Stimulated activated CD4-positive, alpha-beta T cell treated with anti-CD3 and anti-CD28 coated beads, Interleukin-15, amount 100 ng/mL, for 24 hours (primary cell): Measurements from ENCODE around the gene ZDHHC22.

Experiments used
- DNase-seq: peaks from one replicate; pipeline ENCODE4 v3.0.0-alpha.2; 2020

ZDHHC22 gene

DNA sequence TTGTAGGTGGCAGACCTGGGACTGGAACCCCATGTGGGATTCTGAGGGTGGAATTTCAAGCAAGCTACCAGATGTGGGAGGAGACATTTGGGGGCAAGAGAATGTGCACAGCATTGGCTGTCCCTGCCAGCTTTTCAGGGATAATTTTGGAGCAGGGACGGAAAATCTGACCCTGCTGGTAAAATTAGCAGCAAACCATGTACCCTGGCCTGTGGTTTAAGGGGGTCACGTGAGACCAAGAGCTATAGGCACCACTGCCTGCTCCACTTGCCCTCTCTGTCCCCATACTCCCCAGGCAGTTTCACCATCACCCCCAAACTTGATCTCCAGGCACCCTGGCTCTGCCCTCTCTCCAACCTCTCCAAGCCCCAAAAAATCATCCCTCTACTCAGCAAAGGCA lies 13.5 kb upstream of the ZDHHC22 start:
- DNase-seq, result no peak

DNA sequence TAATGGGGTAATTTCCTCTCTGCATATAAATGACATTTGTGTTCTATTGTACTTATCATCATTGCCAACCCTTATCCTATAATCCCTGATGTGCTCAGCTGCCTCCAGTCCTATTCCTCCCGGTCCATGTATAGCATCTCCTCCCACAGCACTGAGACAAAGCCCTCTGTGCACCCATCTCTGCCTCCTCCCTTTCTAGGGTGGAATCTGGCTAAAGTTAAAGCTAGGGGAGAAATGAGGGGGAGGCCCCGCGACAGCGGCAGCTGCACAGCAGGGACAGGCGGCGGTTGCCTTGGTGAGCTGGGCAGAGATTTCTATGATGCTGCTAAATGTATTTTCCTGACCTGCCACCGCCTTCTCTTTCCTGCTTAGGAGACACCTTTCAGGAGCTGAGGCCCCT lies 12.8 kb upstream of the ZDHHC22 start:
- no peak for DNase-seq

DNA sequence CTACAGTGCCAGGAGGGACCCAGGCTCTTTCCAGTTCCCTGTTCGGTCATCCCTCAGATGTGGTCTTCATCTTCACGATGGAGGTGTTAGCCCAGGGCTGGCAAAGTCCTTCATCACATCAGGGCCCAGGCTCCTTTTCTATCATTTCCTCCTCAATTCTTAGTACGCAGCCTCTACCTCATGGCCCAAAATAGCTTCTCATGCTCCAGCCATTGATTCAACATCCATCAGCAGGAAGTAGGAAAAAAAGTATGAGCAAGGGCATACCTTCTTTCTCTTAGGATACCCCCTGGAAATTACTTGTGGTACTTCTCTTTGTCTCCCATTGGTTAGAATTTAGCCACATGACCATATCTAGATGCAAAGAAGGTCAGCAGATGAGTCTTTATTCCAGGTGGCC lies 12.2 kb upstream of the ZDHHC22 start:
- no peak for DNase-seq

DNA sequence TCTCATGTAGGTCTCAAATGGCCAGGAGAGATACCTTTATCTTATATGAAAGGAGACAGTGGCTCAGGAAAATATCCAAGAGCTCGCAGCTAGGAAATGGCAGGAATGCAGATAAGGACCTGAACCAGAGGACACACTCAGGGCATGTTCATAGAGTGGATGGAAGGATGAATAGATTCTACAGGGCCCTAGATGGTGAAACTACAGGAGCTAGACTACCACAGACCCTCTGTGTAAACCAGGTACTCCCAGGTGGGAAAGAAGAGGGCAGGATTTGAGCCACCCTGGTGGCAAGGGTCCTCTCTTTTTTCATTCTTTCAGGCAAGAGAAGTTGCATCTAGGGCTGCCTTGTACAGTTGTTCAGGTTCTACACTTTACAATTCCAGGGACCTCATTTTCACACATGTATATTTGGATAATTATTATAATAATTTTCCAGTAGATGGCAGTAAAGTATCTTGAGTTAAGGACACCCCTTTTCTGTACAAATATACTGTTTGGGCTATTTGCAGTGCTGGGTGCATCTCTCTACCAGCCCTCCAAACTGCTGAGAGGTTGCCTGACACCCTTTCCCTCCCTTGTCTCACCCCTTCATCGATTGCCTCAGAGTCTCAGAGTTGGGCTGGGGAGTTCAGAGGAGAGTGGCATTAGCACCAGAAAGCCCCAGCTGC lies 10.5 kb upstream of the ZDHHC22 start:
- no peak for DNase-seq

DNA sequence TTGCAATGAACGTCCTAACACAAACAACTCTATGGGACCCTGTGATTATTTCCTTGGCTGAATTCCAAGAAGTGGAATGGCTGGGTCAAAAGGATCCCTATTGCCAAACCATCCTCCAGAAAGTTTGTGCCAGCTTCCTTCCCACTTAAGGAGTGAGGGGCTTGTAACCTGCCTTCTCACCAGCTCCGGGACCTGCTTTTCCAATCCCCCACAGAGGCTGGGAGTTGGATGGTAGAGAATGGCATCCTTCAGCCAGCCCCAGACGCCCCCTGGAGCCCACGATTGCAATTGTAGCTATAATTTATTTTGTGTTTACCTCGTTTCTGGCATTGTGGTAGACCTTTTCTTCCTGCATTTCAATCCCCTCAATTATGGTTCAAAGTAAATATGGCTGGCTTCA lies 9.7 kb upstream of the ZDHHC22 start:
- DNase-seq, result peak; percentile 30

DNA sequence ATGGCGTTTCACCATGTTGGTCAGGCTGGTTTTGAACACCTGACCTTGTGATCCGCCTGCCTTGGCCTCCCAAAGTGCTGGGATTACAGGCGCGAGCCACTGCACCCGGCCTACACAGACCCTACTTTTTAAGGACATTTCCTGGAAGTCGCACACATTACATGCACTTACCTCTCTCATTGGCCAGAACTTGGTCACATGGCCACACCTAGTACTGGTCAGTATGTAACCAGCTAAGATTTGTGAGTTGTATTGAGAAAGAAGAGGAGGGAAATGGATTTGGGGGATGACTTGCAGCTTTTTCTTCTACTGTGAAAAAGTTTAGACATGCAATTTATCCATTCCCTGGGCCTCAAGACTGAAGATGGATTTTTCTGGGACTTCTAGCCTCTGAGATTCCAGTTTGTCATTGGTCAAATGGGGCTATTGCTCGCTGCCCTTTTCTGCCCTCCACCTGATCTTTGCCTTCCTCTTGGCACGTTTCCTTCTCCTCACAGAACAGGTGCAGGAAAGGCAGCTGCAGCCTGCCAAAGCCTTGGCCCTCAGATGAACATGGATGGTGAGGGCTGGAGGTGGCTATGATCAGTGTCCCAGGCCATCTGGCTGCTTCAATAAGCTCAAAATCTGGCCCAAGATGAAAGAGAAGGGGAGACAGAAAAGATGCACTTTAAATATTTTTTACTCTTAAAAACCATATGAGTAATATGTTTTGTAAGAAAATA lies 7.1 kb upstream of the ZDHHC22 start:
- no peak for DNase-seq

DNA sequence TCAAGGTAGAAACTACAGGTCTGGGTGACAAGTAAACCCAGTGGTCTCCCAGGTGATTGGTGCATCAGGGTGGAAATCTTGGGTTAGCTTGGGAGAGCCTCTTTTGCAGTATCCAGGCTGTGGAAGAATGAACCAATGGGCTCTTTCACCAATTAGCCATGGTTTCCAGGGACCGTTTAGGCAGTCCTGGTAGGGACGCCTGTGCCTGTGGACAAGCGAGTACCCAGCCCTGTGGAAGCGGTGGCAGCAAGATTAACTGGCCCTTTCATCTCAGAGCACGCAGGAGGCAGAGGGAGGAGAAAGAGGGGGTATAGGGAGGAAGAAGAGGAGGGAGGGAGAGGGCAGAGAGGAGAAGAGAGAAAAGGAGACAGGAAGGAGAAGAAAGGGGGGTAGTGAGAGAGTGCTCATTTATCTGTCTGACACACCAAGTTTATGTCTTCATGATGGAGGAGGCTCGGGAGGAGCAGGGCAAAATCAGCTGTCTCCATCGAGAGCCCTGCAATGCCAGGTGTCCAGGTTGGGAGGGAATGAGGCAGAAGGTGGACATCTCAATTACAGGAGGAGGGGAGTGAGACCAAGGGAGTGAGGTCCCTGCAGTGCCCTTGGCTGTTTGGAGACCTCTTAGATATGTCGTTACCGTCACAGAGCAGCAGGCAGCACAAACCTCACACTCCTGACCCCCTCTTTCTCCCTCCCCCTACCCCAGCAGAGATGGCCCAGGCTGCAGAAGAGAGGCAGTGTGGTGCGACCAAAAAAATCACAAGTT lies 4.6 kb upstream of the ZDHHC22 start:
- no peak for DNase-seq

DNA sequence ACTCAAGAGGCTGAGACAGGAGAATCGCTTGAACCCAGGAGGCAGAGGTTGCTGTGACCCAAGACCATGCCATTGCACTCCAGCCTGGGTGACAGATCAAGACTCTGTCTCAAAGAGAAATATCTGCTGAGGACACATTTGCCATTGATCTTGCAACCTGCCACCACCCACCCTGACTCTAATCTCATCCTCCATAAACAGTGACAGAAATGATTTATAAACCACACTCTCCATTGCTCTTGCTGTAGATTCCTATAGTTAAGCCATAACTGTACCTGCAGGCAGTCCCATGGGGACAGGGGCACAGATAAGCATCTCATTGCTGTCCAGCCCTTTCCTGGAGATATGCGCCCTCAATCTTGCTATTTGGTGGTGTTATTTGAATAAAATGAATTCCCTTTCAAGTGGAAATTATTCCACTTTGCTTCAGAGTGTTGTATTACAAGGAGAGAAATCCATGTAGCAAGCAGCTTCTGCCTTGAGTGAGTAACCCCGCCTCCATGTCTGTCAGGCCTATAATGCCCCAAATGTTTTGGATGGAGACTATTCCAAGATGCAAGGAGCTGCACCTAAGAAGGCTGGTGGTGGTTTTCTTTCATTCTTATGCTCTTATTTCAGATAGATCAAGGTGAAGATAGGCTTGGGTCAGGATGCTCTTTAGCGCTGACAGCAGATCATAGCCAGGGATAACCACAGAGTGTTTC lies 3.0 kb upstream of the ZDHHC22 start:
- no peak for DNase-seq

DNA sequence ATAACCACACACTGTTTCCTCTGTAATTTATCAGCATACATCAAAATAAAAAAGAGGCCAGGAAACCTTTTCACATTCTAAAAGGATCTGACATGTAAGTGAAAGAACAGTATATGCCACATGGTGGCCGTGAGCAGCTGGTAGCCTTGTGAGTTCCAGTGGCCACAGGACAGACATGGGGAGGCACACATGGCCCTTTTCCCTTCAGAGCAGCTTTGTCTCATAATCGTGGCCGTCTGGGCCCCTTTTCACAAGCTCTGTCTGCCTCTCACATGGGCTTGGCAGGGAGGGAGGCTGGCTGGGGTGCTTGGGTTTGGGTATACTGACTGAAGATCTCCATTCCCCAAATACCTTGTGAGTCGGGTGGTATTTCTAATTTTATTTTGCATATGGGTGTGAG lies 1.5 kb upstream of the ZDHHC22 start:
- DNase-seq, result no peak

DNA sequence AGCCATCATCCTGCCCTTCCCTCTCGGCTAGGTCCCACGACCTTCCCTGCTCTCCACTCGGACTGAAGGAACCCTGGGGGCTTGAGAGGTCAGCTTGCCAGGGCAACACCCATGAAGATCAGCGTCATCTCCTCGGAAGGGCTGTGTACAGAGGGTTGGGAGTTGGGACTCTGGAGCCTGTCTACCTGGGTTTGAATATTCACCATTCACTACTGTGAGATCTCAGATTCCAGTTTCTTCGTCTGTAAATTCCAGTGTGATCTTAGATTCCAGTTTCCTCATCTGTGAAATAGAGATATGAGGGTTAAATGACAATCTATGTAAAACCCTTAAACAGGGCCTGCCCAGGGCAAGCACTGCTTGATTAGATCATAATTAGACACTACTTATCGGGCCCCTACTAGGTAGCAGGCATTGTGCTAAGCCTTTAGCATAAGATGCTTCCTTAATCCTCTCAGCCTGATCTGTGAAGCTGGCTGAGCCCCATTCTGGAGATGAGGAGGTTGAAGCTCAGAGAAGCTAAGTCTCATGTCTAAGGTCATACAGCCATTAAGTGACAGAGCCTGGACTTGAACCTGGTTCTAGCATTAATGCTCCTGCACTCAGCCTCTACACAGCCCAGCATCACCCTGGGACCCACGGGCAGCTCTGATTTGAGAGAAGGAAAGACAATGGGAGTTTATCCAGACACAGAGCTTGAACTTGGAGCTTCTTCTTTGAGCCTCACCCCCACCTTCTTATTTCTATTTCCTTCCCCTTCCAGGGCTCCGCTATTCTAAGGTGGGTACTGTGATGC lies 612 bp upstream of the ZDHHC22 start:
- DNase-seq, result no peak

DNA sequence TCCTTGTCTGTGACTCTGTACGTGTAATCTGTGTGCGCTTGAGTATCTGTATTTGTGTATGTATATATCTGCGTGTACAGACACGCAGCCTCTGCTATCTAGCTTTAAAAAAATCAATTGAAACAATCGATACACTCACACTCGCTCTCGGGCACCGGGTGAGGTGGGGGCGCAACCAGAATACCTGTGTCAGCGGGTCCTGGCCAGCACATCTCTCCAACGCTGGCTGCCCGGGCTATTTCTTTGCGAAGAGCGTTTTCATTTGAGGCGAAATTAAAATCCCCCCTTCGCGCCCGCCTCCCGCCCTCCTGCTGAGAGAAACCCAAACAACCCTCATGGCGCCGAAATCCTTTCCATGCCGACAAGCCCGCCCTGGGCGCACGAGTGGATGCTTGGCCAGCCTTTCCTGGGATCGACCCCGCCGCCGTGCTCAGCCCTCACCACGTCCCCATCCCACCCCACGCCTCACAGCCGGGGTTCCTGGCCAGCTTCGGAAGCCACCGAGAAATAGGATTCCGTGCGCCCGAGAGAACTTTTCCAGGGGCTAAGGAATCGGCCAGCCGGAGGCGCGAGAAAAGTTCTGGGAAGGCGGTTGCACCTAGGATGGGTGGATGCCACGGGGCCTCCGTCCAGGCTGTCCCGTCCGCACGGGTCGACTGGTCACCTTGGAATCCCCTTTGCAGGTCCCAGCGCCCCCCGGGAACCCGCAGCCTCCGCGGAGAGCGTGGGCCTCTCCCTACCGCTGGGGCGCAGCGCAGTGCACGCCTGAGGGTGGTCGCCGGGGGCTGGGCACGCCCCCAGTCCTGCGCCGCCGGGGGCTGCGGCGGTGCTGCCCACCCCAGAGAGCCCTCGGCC lies 1.0 kb downstream of the ZDHHC22 start:
- DNase-seq, result no peak

DNA sequence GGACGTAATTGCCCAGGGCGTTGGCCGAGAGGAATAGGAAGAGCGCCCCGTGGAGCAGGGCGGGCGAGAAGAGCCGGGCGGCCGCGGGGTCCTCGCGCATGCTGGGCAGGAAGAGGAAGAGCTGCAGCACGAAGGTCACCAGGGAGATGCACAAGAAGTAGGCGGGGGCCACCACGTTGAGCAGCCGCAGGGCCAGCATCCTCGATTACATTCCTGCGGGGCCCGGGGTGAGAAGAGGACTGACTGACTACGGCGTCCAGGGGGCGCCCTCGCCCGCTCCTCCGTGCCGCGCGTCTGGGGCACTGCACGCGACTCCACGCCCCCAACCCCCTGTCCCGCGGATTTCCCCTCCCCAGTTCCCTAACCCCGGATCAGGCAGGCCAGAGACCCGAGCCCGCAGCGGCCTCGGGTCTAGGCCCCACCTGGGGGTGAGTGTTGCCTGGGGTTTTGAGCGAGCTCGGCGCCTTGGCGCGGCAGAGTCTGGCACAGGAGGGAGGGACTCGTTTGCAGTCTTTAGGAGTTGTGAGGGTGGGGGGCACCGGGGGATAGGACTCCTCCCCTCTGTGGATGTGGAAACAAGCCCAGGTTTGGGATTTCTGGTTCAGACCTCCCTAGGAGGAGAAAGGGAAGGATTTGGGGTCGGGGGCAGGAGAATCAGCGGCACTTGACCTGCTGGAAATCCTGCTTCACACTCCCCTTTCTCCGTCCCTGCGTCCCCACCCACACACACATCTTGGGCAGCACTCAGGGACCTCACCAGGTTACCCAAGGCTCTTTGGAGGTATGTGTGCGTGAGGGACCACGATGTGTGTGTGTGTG lies 1.8 kb downstream of the ZDHHC22 start:
- peak; percentile 76 for DNase-seq

DNA sequence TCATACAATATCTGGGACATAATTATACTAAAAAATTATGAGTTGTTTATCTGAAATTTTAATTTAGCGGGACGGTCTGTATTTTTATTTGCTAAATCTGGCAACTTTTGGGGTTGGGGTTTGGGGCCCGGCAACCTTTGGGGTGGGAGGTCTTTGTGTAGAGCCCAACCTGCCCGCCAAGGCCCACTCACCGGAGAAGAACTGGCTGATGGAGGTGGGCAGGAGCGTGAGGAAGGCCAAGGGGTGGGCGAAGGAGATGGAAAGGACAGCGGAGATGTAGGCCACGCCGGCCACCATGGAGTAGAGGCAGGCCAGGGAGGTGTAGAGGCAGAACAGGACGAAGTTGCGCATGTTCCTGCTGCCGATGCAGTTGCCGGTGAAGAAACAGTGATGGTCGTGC lies 2.6 kb downstream of the ZDHHC22 start:
- DNase-seq, result no peak

DNA sequence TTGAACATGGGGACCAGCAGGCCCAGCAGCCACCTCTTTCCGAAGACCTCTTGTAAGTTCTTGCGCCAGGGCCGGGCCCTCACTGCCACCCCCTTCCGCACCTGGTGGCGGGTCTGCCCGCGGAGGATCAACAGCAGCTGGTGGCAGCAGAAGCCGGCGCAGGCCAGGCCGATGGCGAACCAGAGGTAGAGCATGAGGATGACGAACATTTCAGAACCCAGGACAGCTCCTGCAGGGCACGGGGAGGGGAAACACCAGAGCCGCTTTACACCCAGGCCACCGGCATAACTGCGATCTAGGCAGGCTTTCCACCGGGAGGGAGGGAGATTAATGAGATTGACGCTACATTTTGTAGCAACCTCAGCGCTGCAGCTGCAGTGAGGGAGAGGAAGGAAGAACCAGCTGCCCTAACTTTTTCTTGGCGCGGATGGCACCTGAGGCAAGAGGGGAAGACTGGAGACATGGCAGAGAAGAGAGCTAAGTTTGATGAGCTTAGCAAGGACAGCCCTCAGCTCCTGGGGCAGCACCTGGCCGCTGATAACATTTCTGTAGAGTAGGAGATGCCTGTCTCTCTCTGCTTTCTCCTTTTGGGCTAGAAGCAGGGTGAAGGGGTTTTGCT lies 7.8 kb downstream of the ZDHHC22 start:
- peak; percentile 68 for DNase-seq

DNA sequence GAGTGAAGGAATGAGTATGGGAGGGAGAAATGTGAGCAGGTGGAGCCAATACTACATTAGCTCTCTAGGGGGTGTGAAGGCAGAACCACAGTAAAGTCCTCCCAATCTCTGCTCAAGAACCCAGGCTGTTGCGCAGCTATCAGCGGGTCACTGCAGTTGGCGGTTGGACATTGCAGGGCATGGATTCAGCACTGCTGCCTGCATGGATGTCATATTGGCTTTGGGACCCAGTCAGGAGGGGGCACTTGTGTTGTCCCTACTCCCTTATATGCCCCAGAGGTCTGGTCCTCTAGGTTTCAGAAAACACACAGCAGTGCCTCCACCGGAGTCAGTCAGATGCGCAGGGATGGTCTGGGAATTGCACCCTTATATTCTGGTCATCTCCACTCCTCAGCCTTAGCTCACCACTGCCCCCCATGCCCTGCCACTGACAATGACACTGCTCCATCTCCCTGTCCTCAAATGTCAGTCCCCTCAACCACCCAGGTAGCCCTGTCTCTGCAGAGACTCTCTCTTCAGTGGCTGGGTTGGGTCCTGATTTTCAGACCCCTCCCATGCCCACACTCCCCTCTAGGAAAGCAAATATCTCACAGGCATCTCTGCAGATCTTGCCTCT lies 9.6 kb downstream of the ZDHHC22 start:
- no peak for DNase-seq

DNA sequence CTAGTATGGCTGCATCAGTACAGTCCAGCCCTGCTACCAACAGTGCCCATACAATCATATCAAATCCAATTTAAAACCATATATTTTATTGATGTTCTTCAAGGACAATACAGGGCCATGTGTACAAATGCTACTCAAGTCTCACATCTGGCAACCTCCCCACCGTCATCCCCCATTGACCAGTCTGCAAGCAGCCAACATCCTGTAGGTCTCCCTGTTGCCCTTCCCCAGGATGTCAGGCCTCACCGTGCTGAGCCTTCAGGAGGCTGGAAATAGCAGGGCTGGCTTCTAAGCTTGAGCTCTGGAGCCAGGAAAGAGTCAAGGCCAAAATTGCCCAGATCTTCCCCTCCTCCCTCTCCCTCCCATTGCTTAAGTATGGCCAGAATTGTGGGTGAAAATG lies 10.4 kb downstream of the ZDHHC22 start:
- DNase-seq, result no peak

DNA sequence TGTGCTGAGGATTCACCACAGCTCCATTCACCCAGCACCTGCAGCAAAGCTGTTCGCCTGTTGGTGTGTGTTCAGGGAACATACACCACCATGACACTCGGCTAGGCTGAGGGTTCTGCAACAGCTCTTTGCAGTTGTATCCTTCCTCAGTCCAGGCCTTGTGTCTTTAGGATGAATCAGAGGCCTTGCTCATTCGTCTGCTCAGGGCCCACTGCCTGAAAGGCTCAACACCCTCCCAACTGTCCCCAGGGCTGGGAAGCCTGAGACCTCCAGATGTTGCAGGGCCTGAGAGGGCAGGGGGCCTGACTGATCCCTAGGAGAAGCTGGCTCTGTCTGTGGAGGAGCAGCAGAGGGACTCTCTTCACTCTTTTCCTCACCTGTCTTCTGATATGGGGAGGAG lies 11.2 kb downstream of the ZDHHC22 start:
- no peak for DNase-seq

DNA sequence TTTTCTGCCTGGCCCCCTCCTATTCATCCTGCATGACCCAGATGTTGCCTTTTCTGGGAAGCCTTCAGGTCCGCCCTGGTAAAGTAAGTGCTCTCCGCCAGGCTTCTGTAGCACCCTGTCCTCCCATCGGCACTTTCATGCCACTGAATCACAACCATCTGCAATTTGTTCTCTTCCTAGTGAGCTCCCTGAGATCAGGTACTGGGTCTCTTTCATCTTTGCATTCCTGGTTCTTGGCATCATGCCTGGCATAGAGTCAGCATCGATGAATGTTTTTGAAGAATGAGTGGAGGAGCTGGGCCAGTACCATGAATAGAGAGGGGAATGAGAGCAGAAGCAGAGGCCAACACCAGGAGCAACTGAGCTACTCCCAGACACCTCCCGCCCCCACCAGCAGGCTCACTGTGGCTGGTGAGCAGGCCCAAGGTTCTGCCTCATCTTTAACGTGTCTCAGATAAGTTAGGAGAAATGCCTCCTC lies 13.1 kb downstream of the ZDHHC22 start:
- no peak for DNase-seq

DNA sequence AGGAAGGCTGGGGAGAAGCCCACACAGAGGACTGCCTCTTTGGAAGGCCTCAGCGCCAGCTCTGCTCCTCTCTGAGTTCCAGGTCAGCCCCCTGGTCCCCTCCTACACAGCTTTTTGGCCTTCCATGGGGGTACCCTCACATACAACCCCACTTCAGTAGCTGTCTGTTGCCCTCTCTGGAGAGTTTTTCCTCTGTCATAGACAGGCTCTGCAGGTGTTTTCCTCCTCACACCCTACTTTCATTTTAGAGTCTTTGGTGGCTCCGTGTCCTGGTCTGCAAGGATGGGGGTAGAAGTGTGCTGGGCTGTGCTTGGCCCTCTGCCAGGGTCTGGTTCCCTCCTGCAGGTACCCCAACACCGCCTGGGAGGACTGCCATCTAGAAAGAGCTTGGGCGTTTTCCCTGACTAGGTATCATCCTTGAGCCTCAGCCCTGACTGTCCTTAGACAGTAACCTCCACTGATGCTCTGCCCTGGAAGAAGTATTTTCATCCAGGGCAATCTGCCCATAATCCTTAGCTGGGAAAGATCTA lies 15.1 kb downstream of the ZDHHC22 start:
- DNase-seq, result no peak
